ENCODE data around the gene SELENOV. TPM values are rescaled to one million over a fixed set of nuclear protein-coding genes. Genes with fewer than 3 reads are reported as not detected.
"Not testable (repeated sequence)": the region's sequence is repeated elsewhere in the genome, so short reads cannot be mapped to it uniquely, and the experiment has no call there.

SELENOV gene, protein sequence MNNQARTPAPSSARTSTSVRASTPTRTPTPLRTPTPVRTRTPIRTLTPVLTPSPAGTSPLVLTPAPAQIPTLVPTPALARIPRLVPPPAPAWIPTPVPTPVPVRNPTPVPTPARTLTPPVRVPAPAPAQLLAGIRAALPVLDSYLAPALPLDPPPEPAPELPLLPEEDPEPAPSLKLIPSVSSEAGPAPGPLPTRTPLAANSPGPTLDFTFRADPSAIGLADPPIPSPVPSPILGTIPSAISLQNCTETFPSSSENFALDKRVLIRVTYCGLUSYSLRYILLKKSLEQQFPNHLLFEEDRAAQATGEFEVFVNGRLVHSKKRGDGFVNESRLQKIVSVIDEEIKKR
- total RNA-seq, result not detected in 2 replicates
- polyA plus RNA-seq (2012), result not detected

DNA sequence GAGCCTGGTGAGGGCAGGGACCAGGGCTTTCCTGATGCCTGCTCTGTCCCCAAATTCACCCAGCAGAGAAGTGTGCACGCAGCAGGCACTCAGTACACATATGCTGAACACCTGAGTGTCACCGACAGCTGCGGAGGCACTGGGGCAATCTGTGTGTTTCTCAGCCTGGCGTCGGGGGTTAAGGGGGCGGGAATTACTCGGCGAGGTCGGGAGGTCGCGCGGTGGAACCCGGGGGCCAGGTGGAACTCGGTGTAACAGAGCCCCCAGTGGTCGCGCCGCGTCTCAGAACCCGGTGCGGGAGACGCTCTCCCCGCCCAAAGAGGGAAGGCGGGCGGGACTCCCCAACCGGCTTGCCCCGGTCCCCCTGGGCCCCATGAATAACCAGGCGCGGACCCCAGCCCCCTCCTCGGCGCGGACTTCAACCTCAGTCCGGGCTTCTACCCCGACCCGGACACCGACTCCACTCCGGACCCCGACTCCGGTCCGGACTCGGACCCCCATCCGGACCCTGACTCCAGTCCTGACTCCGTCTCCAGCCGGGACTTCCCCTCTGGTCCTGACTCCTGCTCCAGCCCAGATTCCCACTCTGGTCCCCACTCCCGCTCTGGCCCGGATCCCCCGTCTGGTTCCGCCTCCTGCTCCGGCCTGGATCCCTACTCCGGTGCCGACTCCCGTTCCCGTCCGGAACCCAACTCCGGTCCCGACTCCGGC lies at the start of gene SELENOV:
SELENOV (plus strand) TSS at position 300 of the 711 bp plus-strand sequence; CDS start at position 374, 74 bp downstream.
- DNase-seq (ENCODE audit: low read depth), result no peak

DNA sequence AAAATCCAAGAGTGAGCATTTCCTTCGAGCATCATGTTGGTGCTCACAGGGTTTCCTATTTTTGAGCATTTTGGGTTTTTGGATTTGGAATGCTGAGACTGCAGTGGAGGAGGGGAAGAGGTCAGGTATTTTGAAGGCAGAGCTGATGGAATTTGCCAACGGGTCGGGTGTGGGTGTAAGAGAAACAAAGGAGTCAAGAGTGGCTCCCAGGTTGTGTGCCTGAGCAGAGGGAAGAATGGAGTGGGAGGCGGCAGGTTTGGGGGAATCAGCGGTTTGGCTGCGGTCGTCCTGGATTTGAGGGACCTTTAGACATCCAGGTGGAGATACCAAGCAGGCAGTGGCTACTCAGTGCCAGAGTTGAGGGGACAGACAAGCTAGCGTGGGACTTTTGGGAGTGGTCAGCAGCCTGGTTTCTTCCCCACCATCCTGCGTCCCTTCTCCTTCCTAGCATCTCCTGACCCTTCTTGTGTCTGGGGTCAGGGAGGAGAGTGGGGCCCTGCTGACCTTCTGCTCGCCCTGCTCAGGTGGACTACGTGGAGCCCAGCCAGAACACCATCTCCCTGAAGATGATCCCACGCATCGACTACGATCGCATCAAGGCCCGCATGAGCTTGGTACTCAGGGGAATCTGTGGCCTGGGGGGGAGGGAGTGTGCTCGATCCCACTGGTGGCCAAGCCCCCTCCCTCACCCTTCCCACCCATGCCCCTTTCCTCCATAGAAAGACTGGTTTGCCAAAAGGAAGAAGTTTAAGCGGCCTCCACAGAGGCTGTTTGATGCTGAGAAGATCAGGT lies 48.8 kb upstream of the SELENOV start:
- DNase-seq (ENCODE audit: low read depth), result no peak

DNA sequence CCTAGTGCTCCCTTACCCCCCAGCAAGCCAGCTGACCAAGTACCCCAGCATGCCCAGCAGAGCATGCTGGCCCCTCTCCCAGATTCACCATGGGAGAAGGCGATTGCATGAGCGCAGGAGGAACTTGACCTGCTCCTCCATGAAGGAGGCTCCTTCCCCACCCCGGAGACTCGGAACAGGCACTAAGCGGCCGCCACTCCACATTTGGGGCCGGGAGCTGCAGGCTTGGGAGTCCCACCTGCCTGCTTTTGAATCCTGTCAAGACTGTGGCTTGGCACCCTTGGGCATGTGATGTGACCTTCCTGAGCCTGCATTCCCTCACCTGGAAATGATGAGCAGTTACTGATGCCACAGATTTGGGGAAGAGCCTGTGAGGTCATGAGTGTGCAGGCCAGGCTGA lies 47.0 kb upstream of the SELENOV start:
- no peak for DNase-seq (ENCODE audit: low read depth)

DNA sequence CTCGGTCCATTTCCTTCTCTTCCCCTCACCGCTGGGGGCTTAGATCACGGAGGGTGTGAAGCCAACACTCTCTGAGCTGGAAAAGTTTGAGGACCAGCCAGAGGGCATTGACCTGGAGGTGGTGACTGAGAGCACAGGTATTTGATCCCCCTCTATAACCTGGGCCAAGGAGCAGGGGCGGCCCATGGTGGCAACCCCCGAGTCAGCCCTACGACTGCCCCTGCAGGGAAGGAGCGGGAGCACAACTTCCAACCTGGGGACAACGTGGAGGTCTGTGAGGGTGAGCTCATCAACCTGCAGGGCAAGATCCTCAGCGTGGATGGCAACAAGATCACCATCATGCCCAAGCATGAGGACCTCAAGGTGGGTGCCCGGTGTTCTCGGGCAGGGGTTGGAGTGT lies 45.9 kb upstream of the SELENOV start:
- DNase-seq (ENCODE audit: low read depth), result no peak

DNA sequence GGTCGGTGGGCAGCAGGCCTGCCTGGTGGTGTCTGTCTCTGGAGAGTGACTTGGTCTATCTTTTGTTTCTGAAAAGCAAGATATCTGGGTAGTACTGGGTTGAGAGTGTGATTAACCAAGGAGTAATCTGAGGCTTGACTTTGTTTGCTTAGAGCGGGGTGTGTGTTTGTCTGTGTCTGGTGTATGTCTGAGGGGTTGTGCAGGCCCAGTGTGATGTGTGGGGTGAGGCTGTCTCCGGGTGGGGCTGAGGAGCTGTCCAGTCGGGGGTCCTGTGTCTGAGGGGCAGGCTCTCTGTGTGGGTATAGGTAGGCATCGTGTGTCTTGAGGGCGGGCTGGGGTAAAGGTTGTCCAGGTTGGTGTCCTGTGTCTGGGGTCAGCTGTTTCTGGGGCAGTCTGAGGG lies 45.4 kb upstream of the SELENOV start:
- DNase-seq (ENCODE audit: low read depth), result no peak

DNA sequence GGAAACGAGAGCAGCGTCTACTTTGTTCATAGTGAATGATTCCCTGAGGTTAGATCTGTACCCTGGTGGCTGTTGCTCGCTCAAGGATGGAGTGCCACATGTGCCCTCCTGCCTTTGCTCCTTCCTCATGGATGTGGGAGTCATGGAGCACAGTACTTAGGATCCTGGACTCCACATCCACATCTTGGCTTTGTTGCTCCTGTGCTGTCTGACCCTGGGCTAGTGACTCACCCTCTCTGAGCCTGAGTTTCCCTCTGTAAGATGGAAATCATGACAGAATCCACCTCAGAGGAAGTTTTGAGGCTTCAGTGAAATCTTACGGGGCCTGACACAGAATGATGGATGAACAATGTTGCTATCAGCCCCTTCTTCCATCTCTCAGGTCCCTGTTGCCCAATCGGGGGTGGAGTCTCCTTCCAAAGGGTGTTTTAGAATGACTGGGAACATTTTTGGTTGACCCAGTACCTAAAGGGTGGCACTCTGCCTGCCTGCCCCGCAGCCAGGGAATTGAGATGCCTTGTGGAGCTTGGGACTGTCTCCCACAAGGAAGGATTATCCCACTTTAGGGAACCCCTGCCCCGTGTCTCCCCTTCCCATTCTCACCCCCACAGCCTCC lies 44.1 kb upstream of the SELENOV start:
- DNase-seq (ENCODE audit: low read depth), result no peak

DNA sequence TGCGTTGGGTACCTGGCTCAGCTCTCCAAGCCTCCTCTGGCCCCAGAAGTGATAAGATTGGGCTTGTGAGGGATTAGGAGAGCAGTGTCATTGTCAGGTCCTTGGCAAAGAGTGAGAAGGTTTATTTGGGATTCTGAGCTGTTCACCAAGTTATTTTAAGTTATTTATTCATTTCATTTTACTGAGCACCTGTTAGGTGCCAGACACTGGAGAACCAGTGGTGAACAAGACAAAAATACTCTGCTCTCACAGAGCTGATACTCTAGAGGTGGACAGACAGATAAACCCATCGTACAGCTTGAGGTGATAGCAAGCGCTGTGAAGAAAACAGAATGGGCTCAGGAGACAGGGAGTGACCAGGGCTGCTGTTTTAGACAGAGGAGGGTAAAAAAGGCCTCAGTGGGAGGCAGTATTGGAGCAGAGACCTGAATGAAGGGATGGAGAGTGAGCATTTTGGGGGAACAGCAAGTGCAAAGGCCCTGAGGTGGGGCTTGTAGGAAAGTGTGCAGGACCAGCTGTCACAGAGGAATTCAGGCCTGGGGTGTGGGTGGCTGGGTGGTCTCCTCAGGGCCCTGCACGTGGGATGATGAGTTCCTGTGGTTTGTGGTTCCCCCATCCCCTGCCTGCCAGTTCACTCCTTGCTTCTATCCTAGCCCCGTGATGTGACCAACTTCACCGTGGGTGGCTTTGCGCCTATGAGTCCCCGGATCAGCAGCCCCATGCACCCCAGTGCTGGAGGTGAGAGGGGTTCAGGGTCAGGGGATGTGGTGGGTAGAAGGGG lies 43.0 kb upstream of the SELENOV start:
- DNase-seq (ENCODE audit: low read depth), result peak; percentile 88

DNA sequence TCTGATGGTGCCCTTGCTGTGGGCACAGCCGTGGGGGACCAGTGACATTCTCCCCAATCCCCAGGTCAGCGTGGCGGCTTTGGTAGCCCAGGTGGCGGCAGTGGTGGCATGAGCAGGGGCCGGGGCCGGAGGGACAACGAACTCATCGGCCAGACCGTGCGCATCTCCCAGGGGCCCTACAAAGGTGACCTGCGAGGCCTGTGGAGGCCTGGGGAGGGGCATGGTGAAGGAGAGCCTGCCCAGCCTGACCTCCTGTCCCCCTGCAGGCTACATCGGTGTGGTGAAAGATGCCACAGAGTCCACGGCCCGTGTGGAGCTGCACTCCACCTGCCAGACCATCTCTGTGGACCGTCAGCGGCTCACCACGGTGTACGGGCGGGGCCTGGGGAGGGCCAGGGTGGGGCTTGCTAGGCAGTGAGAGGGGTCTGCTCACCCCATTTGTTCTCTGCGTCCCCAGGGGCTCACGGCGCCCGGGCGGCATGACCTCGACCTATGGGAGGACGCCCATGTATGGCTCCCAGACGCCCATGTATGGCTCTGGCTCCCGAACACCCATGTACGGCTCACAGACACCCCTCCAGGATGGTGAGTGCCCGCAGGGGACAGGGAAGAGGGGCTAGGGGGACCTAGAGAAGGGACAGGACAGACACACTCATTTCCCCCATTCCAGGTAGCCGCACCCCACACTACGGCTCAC lies 42.0 kb upstream of the SELENOV start:
- peak; percentile 71 for DNase-seq (ENCODE audit: low read depth)

DNA sequence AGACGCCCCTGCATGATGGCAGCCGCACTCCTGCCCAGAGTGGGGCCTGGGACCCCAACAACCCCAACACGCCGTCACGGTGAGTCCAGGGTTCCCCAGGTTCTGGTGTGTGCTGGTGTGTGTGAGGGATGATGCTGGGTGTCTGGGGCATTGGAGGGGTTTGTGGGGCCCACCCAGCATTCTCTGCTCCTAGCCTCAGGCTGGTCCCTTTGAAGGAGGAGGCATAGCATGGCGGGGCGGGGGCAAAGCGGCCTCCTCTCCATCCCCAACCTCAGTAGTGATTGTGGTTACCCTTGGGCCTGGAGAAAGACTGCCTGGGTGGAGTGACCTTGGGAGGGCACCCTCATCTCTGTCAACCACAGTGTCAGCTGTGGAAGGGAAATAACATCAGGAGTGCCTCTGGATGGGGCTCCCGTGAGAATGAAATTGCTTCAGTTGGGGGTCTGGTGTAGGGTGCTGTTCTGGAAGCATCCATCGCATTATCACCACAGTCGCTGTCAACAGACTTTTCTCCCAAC lies 41.4 kb upstream of the SELENOV start:
- peak; percentile 79 for DNase-seq (ENCODE audit: low read depth)

DNA sequence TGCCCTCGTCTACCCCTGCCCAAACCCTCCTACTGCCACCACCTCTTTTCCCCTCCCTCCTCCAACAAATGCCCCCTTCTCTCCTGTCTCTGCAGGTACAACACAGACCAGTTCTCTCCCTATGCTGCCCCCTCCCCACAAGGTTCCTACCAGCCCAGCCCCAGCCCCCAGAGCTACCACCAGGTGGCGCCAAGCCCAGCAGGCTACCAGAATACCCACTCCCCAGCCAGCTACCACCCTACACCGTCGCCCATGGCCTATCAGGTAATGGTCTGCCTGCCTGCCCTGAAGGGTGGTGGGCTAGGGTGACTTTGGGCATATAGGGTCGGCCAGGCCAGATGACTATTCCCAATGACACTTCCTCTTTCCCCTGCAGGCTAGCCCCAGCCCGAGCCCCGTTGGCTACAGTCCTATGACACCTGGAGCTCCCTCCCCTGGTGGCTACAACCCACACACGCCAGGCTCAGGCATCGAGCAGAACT lies 40.8 kb upstream of the SELENOV start:
- peak; percentile 44 for DNase-seq (ENCODE audit: low read depth)

DNA sequence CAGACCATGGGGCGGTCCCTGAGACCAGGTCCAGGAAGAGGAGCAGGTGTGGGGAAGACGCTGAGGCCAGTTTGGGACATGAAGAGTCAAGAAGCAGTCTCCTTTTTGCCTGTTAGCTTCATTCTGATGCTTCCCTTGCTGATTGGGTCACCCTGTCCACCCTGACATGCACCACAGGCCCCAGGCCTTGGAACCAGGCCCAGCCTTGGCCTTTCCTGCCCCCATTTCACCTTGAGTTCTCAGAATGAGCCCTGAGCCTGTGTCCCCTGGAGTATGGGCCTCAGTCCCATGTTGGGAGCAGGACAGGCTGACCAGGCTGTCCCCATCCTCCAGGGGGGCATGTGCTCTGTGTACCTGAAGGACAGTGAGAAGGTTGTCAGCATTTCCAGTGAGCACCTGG lies 39.2 kb upstream of the SELENOV start:
- no peak for DNase-seq (ENCODE audit: low read depth)

DNA sequence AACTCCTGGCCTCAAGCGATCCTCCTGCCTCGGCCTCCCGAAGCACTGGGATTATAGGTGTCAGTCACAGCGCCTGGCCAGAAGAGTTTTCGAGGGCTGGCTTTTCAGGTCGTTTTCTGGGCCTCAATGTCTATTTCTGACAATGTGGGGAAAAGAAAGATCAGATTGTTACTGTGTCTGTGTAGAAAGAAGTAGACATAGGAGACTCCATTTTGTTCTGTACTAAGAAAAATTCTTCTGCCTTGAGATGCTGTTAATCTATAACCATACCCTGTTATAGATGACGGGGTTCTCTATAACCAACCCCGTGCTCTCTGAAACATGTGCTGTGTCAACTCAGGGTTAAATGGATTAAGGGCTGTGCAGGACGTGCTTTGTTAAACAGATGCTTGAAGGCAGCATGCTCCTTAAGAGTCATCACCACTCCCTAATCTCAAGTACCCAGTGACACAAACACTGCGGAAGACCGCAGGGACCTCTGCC lies 35.6 kb upstream of the SELENOV start:
- not testable (repeated sequence) for DNase-seq (ENCODE audit: low read depth)

DNA sequence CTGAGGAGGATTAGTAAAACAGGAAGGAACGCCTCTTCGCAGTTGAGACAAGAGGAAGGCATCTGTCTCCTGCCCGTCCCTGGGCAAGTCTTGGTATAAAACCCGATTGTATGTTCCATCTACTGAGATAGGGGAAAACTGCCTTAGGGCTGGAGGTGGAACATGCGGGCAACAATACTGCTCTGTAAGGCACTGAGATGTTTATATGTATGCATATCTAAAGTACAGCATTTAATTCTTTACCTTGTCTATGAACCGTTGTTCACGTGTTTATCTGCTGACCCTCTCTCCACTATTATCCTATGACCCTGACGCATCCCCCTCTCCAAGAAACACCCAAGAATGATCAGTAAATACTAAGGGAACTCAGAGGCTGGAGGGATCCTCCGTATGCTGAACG lies 35.0 kb upstream of the SELENOV start:
- no peak for DNase-seq (ENCODE audit: low read depth)

DNA sequence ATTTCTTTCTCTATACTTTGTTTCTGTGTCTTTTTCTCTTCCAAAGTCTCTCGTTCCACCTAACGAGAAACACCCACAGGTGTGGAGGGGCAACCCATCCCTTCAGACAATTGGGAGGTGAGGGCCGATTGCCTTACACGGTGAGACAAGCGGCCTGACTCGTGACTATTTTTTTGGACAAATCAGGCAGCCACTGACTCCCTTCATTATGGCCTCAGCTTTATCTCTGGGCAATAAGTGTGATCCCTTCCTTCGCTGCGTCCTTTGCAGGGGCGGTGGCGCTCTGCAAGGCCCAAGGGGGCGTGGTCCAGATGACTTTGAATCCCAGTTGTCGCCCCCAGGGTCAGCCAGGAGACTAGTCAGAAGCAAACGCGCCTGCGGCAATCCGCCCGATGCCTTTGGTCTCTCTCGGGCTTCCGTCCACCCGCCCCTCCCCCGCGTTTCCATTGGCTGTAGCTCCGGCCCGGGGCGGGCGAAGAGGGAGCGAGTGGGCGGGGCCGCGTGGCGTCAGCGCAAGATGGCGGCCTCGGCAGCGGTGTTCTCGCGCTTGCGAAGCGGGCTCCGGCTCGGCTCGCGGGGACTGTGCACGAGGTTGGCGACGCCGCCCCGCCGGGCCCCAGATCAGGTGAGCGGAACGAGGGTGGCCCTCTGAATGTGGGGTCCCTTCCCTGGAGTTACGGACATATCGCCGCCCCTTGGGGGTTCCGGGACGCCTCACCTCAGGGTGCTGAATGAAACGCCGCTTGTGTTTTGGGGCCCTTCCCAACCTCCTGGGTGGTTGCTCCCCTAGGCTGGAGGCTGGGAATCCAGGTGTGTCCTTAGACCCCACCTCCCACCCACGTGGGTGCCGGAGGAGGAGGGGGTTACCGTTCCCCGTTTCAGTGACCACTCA lies 34.4 kb upstream of the SELENOV start, which contains the start of gene TIMM50:
TIMM50 (plus strand) TSS at position 502 of the 892 bp plus-strand sequence; CDS start at position 518, 16 bp downstream.
- peak; percentile 97 for DNase-seq (ENCODE audit: low read depth)

DNA sequence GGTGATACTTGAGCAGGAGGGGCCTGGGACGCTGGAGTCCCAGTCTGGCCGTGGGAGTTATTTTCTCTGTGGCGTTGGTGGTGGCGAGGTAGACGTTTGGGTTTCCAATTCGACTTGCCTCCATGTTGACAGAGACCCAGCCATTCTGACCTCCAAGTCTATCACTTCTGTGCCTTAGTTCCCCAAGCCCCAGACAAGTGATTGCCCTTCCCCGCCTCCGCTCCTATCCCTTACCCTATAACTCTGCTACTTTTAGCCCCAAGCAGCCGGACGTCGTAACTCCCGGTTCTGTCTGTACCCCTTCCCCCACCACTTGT lies 33.8 kb upstream of the SELENOV start:
- no peak for DNase-seq (ENCODE audit: low read depth)

DNA sequence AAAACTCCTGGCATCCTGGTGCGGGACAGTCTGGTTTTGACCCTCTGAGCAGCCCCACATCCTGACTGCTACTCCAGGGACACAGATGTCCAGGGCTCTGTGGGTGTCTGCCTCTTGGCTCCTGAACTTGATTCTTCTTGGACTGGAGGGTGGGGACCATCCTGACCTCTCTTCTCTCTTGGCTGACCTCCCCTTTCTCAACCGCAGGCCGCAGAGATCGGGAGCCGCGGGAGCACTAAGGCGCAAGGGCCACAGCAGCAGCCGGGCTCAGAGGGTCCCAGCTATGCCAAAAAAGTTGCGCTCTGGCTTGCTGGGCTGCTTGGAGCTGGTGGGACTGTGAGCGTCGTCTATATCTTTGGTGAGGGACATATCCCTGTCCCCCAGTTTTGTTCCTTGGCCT lies 33.3 kb upstream of the SELENOV start:
- no peak for DNase-seq (ENCODE audit: low read depth)

DNA sequence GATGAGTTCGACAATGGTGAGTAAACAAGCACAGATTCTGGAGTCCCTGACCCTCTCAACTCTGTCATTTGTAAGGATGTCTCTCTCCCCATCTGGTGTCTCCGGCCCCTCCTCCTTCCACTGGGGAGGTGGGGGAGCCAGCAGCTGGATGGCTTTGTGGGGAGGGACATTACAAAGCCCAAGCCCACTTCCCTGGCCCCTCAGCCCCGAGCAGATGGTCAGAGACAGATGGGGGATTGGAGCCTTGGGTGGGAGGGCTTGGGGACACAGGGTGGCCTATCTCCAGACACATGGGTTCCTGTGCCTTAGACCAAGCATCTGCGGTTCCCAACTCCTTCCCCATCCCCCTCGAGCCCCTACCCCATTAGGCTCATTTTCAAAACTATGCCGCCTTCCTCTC lies 31.8 kb upstream of the SELENOV start:
- DNase-seq (ENCODE audit: low read depth), result no peak

DNA sequence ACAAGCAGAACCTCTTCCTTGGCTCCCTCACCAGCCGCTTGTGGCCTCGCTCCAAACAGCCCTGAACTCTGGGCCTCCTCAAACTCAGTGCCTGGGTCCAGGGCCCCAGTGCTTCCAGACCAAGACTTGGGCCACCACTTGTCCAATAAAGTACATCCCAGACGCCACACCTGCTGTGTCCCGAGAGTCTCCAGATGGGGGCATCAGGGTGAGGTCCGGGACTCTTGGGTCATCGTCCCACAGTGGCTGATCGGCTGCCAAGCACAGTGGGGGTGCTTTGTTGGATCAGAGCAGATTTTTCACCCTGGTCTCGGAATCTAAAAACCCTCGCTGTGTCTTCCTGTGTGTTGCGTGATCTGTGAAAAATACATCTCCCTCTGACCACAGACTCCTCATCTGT lies 25.2 kb upstream of the SELENOV start:
- DNase-seq (ENCODE audit: low read depth), result no peak
